Adrenal gland (tissue), 5 donors: ENCODE results near the gene HIPK4.
"Not testable (repeated sequence)": the region's sequence is repeated elsewhere in the genome, so short reads cannot be mapped to it uniquely, and the experiment has no call there.

Source experiments
- POLR2A ChIP-seq, 2 donors: fragments of 450-650 bp; IDR thresholded peaks; one replicate each; pipeline ENCODE4 v1.6.1; 2017; ENCODE audit warnings: antibody characterized with exemption in 2 of 2, mild to moderate bottlenecking in 2 of 2, moderate library complexity in 1 of 2
- TF ChIP-seq, protein P1 (sequence below), 6 experiments: fragments of 450-650 bp in 4 of 6; fragments of 200-600 bp in 2 of 6; sonication (generic) in 1 of 6; IDR thresholded peaks; 1 replicate in 5 of 6; 2 replicates in 1 of 6; pipeline versions ENCODE4 v1.5.1 to v1.8.0; 2016 to 2021; ENCODE audit warnings: antibody characterized with exemption in 6 of 6, mild to moderate bottlenecking in 2 of 6, moderate library complexity in 1 of 6
- donor health status: DM: no; HTN: no; CAD: no.

DNA sequence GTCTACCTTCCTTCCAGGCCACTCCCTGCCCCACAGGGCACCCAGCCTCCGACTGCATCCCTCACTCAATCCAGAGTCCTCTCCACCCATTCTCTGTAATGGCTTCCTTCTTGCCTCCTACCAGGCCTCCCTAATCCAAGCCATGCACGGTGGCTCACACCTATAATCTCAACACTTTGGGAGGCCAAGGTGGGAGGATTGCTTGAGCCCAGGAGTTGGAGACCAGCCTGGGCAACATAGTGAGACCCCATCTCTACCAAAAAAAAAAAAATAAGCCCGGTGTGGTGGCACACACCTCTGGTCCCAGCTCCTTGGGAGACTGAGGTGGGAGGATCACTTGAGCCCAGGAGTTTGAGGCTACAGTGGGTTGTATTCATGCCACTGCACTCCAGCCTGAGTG, 19.7 kb downstream of the HIPK4 start:
- TF ChIP-seq, protein P1, sequence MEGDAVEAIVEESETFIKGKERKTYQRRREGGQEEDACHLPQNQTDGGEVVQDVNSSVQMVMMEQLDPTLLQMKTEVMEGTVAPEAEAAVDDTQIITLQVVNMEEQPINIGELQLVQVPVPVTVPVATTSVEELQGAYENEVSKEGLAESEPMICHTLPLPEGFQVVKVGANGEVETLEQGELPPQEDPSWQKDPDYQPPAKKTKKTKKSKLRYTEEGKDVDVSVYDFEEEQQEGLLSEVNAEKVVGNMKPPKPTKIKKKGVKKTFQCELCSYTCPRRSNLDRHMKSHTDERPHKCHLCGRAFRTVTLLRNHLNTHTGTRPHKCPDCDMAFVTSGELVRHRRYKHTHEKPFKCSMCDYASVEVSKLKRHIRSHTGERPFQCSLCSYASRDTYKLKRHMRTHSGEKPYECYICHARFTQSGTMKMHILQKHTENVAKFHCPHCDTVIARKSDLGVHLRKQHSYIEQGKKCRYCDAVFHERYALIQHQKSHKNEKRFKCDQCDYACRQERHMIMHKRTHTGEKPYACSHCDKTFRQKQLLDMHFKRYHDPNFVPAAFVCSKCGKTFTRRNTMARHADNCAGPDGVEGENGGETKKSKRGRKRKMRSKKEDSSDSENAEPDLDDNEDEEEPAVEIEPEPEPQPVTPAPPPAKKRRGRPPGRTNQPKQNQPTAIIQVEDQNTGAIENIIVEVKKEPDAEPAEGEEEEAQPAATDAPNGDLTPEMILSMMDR (IDR thresholded peaks at IDR 0.05): not testable (repeated sequence)
- TF ChIP-seq POLR2A (IDR thresholded peaks at IDR 0.05): not testable (repeated sequence)
